HG02938 (cell line): ENCODE measurements around the gene CXCL12.

ENCODE experiments used
- ATAC-seq: cut with Tn5 transposase; IDR thresholded peaks from one replicate; pipeline ENCODE4 v1.9.1; 2021; ENCODE audit warnings: mild to moderate bottlenecking, moderate library complexity; ENCODE audit not compliant: unreplicated experiment

CXCL12 gene

DNA sequence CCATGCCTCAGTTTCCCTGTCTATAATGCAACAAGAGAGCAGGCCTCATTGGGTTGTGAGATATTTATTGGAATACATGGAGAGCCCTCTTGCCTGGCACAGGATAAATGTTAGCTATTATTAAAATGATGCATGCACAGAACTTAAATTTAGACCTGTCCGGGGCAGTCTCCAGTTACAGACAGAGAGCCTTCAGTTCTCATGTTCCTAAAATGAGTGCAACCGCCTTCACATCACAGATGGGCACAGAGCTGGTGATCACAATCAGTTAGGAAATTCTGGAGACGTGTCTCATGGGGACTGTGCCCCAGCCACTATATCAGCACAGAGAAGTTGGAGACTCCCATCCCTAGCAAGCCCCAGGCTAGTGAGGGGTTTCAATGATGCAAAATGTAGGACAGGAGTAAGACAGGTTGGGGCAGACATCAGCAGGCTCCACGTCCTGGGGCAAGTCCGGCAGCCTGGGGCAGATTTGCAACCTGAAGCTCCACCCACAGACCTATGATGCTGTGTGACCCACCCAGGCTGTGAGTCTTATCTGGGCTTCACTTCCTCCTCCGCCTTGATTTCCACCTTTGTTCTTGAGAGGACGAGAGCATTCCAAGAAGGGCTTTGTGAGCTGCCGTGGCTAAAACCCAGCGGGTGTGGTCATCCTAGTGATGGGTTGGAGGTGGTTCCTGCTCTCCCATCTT, 49.4 kb downstream of the CXCL12 start:
- no peak for ATAC-seq

DNA sequence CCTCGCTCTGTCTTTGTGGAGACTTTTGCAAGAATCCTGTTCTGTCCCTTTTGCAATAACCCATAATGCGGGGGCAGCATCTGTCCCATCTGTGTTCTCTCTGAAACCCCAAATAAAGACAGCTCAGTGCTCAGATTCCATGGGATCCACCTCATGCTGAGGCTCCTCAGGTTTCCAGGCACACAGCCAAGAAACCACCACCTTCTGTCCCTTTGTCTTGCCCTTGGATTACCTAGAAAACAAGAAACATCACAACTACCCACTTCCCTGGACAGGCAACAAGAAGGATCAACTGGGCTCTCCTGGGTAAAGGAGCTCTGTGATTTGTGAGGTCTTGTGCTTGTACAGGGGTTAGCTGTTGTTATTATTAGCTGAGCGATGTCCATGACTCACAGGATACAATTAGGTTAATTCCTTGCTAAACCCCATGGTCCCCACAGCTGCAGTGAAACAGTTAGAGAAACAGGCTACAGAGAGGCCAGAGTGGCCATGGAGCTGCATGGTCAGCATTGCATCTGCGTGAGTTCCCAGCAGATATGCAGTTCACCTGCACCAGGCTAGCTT, 50.2 kb downstream of the CXCL12 start:
- no peak for ATAC-seq

DNA sequence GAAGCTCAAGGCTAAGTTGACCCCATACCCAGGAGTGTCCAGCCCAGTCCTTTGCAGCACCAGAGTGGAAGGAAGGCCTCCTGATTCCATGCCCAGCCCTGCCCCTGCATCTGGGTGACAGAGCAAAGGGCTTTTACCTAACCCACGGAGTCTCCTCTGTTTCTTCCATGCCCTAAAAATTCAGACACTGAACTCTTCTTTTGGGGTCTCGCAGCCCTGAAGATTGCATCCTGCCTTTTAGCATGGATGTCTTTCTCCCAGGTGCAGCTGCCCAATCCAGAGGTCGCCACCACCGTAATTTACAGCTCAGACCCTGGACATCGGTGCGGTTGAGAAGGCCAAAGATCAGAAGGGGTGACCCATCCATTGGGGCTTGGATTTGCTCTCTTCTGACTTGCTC, 50.8 kb downstream of the CXCL12 start:
- ATAC-seq: no peak

DNA sequence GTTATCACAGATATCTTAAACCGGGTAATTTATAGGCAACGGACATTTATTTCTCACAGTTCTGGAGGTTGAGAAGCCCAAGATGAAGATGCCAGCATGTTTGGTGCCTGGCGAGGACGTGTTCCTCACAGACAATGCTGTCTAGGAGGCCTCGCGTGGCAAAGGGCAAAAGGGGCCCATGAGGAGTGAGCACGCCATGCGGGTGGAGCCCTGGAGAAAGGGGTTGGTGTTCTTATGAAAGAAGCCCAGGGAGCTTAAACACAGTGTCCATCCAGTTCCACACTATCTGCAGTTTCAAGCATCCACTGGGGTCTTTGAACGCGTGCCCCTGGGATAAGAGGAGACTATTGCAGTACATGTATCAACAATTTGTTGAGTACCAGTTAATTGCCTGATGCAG, 51.4 kb downstream of the CXCL12 start:
- no peak for ATAC-seq

DNA sequence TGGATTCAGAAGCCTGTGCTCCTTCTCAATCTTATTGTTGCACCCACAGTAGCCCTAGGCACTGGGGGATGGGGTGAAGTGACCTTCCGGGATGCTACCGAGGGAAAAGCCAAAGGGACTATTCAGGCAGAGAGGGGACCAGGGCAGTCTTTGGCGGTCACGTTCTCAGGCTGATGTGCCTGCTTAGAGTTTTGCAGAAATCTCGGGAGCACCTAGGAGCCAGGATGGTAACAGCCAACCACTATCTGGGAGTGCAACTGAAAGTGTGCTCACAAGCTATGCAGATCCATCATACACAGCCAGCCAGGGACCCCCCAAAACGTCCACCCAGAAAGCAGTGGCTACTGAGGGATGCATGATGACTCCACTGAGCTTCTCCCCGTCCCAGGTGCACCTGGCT, 52.4 kb downstream of the CXCL12 start:
- ATAC-seq: no peak

DNA sequence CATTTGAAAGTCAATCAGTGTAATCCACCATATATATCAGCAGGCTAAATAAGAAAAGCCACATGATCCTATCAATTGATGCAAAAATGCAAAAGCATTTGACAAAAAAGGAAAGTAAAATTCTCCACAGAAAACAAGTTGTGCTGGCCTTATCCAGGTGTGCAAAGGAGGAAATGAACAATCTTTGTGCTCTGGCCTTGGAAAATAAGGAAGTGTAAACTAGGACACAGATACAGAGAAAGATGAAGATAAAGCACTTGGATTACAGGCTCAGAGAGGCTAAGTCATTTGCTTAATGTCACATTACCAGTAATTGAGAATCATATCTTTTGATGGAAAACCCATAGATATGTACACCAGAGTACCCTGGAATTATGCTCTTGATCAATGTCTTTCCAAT, 54.5 kb downstream of the CXCL12 start:
- no peak for ATAC-seq

DNA sequence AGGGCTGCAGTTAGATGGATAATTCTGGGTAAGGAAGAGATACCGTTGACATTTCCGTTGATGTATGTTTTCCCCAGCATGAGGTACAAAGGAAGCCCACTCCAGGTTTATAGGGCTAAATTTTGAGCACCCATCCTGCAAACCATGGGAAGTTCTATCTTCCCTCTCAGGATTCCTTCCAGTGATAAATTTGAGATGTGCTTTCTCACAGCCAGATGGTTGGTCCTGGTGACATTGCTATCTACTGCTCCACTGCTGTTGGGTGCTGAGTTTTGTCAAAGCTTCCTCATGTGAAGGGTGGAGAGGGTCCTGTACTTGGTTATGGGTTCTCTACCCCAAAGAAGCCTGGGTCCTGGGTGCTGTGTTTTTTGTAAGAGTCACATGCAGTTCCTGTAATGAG, 57.4 kb downstream of the CXCL12 start:
- no peak for ATAC-seq
